Endothelial cell (in vitro differentiated cells): ENCODE measurements around the gene PTN. TPM values are rescaled to one million over a fixed set of nuclear protein-coding genes. Genes with fewer than 3 reads are reported as not detected.

Experiments
- DNase-seq: peaks from one replicate; pipeline ENCODE4 v3.0.0; 2021; ENCODE audit warnings: low spot score
- H3K27ac Mint-ChIP-seq: one replicate; pipeline ENCODE4 v1.8.0; 2021; ENCODE audit warnings: mixed read lengths, inconsistent platforms; ENCODE audit not compliant: unreplicated experiment
- H3K27me3 Mint-ChIP-seq: one replicate; pipeline ENCODE4 v1.8.0; 2021; ENCODE audit warnings: mild to moderate bottlenecking, moderate library complexity, mixed read lengths, inconsistent platforms; ENCODE audit not compliant: unreplicated experiment
- H3K36me3 Mint-ChIP-seq: one replicate; pipeline ENCODE4 v1.8.0; 2021; ENCODE audit warnings: mild to moderate bottlenecking, low read depth, mixed read lengths, inconsistent platforms; ENCODE audit not compliant: unreplicated experiment
- H3K4me1 Mint-ChIP-seq: one replicate; pipeline ENCODE4 v1.8.0; 2021; ENCODE audit warnings: mild to moderate bottlenecking, mixed read lengths, inconsistent platforms; ENCODE audit not compliant: unreplicated experiment
- H3K4me3 Mint-ChIP-seq: one replicate; pipeline ENCODE4 v1.8.0; 2021; ENCODE audit warnings: mild to moderate bottlenecking, mixed read lengths, inconsistent platforms; ENCODE audit not compliant: unreplicated experiment
- H3K9me3 Mint-ChIP-seq: one replicate; pipeline ENCODE4 v1.8.0; 2021; ENCODE audit warnings: mixed read lengths, inconsistent platforms; ENCODE audit not compliant: unreplicated experiment
- total RNA-seq: library from RNA; stranded (reverse); fragmentation: NEBNext Ultra II Directional; extraction: Animal tissue kit (Norgen Biotek cat#: 25700); gene quantifications from one replicate; pipeline ENCODE4 v1.2.1, GENCODE V29; 2021; ENCODE audit not compliant: unreplicated experiment
- TF ChIP-seq, protein P1 (sequence below): fragments of 200-600 bp; sonication (generic); IDR thresholded peaks from one replicate; pipeline ENCODE4 v1.5.0; 2021; ENCODE audit warnings: antibody characterized with exemption; ENCODE audit not compliant: unreplicated experiment

Gene PTN
- total RNA-seq, 1 donor from 2014 or later: 1.7 TPM

DNA sequence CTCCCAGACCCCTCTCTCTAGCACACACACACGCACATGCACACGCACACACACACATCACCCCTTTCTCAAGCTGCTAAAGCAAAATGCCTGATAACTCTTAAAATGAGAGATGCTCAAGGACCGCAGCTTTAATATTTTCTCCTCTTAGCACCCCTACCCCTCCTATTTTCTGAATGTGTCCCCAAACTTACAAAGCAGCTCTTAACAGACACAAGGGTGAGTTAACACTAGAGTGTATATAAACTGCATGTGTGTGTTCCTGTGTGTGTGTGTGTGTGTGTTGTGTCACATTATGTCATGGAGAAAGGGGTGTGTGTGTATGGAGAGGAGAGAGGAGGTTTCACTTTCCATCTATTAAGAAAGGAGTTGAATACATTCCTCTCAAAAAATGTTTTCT is 1.3 kb downstream of the PTN start:
- peaks cover 6% of the 10 kb centered on the region for H3K27me3 Mint-ChIP-seq
- H3K4me1 Mint-ChIP-seq: peaks cover 12% of the 10 kb centered on the region
- no peak overlapping the region for H3K4me3 Mint-ChIP-seq
- TF ChIP-seq, protein P1, sequence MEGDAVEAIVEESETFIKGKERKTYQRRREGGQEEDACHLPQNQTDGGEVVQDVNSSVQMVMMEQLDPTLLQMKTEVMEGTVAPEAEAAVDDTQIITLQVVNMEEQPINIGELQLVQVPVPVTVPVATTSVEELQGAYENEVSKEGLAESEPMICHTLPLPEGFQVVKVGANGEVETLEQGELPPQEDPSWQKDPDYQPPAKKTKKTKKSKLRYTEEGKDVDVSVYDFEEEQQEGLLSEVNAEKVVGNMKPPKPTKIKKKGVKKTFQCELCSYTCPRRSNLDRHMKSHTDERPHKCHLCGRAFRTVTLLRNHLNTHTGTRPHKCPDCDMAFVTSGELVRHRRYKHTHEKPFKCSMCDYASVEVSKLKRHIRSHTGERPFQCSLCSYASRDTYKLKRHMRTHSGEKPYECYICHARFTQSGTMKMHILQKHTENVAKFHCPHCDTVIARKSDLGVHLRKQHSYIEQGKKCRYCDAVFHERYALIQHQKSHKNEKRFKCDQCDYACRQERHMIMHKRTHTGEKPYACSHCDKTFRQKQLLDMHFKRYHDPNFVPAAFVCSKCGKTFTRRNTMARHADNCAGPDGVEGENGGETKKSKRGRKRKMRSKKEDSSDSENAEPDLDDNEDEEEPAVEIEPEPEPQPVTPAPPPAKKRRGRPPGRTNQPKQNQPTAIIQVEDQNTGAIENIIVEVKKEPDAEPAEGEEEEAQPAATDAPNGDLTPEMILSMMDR: no peak
- H3K36me3 Mint-ChIP-seq: no peaks in the 10 kb centered on the region
- no peak overlapping the region for H3K27ac Mint-ChIP-seq
- no peaks in the 10 kb centered on the region for H3K9me3 Mint-ChIP-seq
- DNase-seq: no peak

DNA sequence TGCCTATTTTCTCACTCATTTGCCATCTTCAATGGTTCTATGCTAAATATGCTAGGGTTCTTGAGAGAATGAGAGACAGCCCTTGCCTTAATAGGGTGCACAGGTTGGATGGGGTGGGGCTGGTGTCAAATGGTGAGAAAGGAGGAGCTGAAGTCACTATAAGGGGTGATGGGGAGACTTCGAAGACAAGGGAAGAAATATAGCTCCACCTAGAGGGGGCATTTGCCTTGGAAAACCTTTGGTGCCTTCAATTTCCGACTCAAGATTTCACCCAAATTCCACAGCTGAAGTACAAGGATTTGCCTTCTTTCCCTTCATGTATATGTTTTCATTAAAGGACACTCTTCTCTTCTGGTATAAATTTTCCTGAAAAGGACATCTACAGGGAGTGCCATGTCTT is 5.6 kb downstream of the PTN start:
- Mint-ChIP-seq H3K9me3 (no peaks in the 10 kb centered on the region), H3K4me1 (peaks cover 3% of the 10 kb centered on the region), H3K27ac (no peak overlapping the region), H3K36me3 (no peaks in the 10 kb centered on the region), H3K4me3 (no peak overlapping the region), H3K27me3 (peaks cover 2% of the 10 kb centered on the region)
- TF ChIP-seq, protein P1: no peak
- DNase-seq: no peak

DNA sequence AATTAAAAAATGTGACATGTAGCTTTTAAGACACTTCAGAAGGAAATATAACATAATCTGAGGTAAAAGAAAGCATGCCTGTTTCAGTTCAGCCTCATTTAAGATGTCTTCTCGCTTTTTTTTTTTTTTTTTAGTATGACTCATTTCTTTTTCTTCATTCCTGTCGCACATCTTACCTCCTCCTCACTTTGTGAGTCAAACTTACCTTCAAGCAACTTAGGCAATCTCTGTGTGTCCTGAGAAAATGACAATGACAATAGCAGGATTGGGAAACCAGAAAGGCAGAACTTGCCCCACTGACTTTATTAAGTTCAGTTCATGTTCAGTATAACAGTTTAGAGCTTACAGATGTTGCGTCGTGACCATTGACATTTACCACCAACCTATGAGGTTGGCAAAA is 7.7 kb downstream of the PTN start:
- Mint-ChIP-seq H3K27me3 (no peaks in the 10 kb centered on the region), H3K9me3 (no peaks in the 10 kb centered on the region), H3K27ac (no peak overlapping the region), H3K4me1 (no peaks in the 10 kb centered on the region), H3K4me3 (no peak overlapping the region), H3K36me3 (no peaks in the 10 kb centered on the region)
- TF ChIP-seq, protein P1: no peak
- no peak for DNase-seq

DNA sequence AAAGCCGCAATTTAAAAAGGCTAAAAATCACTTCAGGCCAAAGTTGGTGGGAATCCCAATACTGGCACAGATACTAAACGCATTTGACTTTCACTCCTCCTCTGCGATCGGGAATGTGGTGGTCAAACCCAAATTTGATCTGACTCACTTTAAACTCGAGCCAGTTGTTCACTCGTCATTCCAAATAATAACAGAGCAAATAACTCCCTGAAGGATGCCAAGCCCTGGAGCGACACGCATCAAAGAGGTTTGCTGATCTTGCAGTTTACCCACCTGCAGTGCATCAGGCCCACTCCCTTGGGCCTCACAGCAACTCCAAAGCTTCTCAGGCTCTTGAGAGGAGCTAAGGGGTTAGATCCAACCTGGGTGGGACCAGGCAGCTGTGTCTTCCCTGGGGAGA is 12.2 kb downstream of the PTN start:
- TF ChIP-seq, protein P1: no peak
- Mint-ChIP-seq H3K9me3 (no peaks in the 10 kb centered on the region), H3K27me3 (no peaks in the 10 kb centered on the region), H3K36me3 (no peaks in the 10 kb centered on the region), H3K4me3 (no peak overlapping the region), H3K27ac (no peak overlapping the region), H3K4me1 (no peaks in the 10 kb centered on the region)
- DNase-seq: no peak

DNA sequence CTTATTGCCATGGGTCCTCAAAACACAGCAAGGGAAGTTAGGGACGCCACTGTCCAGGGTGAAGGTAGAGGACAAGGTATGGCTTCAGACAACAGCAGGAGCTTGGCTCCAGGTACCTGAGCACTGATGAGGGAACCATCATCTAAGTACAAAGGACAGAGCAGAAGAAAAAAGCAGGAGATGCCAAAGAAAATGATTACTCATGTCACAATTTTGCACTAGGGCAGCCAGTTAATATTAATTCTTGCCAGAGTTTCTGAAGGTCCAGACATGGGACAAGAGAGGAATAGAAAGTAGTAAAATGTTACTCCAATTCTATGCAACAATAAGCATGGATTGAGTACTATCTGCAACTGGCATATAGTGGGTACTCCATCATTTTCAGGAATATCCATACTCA is 14.1 kb downstream of the PTN start:
- no peaks in the 10 kb centered on the region for H3K27me3 Mint-ChIP-seq
- H3K9me3 Mint-ChIP-seq: no peaks in the 10 kb centered on the region
- no peak overlapping the region for H3K4me3 Mint-ChIP-seq
- H3K27ac Mint-ChIP-seq: no peak overlapping the region
- no peak for DNase-seq
- TF ChIP-seq, protein P1: no peak
- H3K36me3 Mint-ChIP-seq: no peaks in the 10 kb centered on the region
- no peaks in the 10 kb centered on the region for H3K4me1 Mint-ChIP-seq
